ENCODE measurements around the gene MAP7D2.
A peak's percentile ranks its signal among the peaks of the same experiment; 100 is the strongest.

The MAP7D2 gene

DNA sequence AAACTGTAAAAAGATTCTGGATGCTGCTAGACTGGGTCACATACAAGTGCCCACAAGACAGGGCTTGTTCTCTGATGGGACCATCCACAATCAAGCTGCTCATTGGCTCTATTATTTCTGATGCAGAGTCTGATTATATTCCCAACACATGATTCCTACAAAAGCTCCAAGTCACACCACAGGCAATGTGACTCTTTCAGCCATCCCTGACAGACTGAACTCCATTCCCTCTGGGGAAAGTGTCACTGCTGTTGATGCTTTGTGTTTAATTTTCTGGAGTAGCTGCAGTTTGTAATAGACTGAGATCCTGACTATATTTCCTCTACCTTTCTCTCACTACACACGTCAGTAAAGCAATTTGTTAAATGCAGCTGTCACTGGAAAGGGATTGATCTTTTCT is 70.5 kb downstream of the MAP7D2 start:
- no peak for DNase-seq (ENCODE audit: low read depth in 1 of 2, low spot score in 1 of 2)

DNA sequence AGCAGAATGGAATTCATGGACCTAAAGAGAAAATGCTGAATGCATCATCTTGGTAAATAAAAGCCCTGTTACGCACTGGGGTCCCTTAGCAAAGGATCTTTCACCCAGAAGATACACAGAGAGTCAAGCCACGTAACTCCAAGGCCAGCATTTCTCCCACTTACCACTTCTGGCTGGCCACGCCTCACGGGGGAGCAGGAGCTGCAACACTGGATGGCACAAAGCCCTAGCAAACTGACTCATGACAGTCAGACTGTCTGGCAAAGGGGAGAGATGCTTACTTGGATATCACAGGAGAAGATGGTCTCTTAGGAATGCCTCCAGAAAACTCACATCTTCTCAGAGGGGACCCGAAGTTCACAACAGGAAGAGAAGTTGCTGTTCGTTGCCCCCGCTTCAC is 74.5 kb downstream of the MAP7D2 start:
- no peak for DNase-seq (ENCODE audit: low read depth in 1 of 2, low spot score in 1 of 2)

DNA sequence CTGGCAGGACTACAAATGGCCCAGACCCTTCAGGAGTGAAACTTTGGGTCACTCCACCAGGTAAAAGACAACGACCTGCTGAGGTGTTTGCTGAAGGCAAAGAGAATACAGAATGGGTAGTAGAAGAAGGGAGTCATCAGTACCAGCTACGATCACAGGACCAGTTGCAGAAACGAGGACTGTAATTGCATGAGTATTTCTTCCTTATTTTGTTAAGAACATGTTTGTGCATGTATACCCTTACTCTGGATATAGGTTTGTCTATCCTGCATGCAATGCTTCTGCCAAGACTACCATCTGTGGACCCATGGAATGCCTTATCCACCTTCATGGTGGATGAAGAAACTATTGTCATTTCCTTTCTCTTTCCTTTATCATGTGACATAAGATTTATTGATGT is 77.7 kb downstream of the MAP7D2 start:
- no peak for DNase-seq (ENCODE audit: low read depth in 1 of 2, low spot score in 1 of 2)

DNA sequence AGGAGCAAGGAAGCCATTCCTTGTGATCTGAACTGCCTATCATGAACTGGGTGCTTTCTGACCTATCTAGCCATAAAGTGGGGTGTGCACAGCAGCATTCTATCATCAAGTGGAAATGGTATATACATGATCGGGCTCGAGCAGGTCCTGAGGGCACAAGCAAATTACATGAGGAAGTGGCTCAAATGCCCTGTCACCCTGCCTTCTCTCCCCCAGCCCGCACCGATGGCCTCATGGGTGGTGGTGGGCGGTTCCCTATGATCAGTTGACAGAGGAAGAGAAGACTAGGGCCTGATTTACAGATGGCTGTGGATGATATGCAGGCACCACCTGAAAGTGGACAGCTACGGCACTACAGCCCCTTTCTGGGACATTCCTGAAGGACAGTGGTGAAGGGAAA is 79.5 kb downstream of the MAP7D2 start:
- DNase-seq (ENCODE audit: low read depth in 1 of 2, low spot score in 1 of 2) = no peak

DNA sequence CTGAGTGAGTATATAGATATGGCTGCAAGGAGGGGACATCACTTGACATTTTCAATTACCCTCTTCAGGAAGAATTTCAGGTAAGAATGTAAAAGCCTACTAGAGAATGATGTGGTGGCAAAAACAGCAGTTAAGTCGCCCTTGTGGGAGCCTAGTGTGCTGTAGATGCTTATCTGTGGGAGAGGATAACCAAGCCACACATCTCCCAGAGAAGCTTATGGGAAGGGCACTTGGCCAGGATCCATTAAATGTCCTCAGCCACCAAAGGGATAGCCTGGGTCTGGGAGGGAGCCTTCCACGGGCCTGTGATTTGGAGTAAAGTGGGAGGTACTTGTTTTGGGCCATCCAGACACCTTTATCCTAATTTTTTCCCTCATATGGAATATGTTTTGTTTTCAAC is 84.5 kb downstream of the MAP7D2 start:
- no peak for DNase-seq (ENCODE audit: low read depth in 1 of 2, low spot score in 1 of 2)

DNA sequence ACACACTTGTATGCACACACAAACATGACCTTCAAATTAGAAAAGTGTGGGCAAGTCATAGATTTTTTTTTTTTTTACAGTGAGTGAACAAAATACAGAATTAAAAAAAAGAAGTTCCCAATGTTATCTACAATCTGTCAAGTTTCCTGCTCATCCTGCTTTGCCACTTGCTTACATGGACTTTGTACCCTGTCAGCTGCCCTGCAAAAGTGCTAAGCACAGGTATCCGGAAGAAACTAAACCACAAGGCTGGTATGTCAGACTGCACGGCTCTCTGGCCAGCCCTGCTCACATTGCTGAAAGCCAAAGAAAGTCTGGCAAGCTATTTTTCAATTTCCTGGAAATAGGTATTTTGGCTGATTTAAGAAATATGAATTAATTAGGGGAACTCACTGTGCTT is 87.0 kb downstream of the MAP7D2 start:
- no peak for DNase-seq (ENCODE audit: low read depth in 1 of 2, low spot score in 1 of 2)

DNA sequence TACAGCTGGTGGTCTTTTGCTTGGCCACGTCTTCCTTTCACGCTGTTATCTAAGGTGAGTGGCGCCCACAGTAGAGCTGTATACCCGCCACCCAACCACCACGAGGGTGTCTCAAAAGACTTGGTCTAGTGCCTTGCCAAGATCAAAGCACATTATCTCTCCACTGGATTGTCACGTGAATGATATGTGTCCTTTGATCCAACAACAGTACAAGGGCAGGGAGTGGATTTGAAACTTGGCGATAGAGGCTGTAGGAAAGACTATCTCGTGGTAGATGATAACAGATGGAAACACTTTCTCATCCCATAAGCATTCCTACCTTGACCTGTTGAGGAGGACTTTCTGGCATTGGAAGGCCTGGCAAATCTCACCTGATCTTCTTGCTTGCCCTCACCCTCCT is 88.1 kb downstream of the MAP7D2 start:
- DNase-seq (ENCODE audit: low read depth in 1 of 2, low spot score in 1 of 2) = no peak

DNA sequence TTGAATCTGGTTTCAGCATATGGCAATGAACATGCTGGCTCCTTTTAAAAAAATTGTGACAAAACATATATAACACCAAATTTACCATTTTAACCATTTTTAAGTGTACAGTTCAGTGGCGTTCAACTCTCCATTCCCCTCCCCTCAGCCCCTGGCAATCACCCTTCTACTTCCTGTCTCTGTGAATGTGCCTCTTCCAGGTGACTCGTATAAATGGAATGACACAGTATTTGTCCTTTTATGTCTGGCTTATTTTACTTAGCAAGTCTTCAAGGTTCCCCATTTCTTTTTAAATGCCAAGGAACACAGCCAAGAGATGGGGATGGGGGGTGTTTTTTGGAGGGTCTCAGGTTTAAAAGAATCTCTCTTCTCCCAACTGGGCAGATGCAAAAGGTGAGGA is 90.4 kb downstream of the MAP7D2 start:
- no peak for DNase-seq (ENCODE audit: low read depth in 1 of 2, low spot score in 1 of 2)

DNA sequence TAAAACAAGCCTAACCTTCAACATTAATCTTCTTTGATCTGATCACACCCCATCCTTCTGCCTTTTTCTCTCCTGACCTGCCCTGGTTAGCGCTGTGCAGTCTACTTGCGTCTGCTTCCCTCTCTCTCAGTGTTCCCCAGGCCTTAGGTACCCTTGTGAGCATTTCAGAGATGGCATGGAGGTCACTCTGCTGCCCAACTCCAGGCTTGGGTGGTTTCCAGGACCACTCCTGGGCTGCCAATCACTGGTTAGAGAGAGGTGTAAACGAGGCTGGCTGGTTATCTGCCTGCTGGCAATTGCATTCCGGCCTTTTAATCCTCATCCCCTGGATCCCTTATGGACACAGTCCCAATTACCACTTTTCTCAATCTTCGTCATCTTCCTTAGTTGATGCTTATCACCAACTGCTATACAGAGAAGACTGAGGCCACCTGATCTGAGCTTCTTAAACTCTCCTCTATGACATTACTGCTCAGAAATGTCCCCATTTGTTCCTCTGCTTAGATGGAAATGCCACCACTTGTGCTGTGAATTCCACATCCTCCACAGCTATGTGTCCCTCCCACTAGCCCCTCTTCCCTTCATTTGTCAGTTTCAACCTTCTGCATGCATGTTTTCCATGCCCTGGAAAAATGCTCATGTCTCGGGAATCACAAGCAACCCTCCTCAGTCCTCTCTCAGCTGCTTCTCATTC is 96.9 kb downstream of the MAP7D2 start:
- no peak for DNase-seq (ENCODE audit: low read depth in 1 of 2, low spot score in 1 of 2)

DNA sequence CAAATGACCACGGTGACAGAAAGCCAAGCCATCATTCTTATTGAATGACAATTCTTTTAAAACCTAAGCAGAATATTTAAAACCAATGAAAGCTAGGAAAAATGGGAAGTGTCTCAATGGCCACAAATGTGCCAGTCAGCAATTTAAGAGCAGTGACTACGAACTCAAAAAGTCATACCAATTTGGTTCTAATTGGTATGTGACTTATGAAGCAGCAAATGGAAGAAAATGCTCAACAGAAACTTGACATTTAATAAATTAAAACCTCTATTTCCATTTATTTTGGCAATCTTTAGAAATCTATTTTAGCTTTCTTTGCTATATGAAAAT is 100.1 kb downstream of the MAP7D2 start:
- no peak for DNase-seq (ENCODE audit: low read depth in 1 of 2, low spot score in 1 of 2)

DNA sequence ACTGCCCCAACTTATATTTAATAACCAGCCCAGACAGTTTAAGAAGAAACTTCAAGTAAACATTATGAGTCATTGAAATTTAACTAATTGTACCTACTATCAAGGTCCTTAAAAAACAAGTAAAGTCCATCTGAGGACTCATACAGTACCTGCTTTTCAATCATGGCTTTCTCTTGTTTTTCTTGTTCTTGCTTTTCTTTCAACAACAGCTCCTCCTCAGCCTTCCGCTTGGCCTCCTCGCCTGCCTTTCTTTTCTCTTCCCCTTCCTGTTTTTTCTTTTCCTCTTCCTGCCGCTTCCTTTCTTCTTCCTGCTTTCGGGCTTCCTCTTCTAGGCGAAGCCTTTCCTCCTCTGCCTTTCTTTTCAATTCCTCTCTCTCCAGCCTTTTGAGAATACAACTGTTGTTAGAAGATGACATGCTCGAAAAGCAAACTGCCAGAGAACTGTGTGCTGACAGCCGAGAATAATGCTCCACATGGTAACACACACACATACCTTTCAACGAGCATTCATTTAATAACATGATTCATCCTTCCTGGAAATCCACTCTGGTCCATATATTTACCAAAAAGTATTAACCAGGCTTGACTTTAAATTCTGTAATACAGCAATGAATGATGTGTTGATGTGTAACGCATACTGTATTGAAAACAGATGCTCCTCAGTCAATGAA is 100.6 kb downstream of the MAP7D2 start:
- DNase-seq (ENCODE audit: low read depth in 1 of 2, low spot score in 1 of 2) = no peak

DNA sequence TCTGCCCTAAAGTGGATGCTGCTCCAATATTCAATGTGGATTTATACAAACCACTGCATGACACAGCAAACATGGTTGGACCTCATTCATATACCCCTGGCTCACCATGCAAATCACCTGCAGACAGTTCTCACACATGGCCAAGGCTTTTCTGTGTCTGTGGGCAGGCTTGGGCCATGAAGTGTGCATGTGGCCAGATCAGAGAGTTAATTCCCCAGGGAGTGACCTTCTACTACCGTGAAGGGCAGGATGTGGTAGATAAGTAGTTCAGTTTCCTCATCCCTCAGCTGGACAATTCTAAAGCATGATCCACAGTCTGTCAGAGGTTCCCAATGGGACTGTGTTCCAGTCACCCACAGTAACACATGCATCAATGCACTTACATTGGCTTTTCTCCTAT is 101.3 kb downstream of the MAP7D2 start:
- DNase-seq (ENCODE audit: low read depth in 1 of 2, low spot score in 1 of 2) = no peak

DNA sequence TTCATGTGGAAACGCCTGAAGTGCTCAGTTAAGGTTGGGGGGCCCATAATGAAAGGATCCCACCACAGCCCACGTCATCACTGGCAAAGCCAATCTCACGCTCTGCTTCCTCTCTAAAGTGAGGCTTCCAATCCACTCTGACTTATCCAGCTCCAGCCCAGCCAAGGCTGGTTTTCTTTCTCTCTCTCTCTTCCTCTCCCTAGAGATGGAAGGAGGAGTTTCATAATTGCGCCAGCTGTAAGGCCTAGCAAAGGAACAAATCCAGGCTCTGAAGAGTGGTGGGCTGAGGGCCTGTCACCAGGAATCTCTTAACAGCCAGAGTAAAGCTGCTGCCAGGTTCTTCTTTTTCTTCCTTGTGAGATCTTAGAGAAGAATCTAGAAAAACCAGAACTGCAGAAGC is 105.1 kb downstream of the MAP7D2 start:
- no peak for DNase-seq (ENCODE audit: low read depth in 1 of 2, low spot score in 1 of 2)

DNA sequence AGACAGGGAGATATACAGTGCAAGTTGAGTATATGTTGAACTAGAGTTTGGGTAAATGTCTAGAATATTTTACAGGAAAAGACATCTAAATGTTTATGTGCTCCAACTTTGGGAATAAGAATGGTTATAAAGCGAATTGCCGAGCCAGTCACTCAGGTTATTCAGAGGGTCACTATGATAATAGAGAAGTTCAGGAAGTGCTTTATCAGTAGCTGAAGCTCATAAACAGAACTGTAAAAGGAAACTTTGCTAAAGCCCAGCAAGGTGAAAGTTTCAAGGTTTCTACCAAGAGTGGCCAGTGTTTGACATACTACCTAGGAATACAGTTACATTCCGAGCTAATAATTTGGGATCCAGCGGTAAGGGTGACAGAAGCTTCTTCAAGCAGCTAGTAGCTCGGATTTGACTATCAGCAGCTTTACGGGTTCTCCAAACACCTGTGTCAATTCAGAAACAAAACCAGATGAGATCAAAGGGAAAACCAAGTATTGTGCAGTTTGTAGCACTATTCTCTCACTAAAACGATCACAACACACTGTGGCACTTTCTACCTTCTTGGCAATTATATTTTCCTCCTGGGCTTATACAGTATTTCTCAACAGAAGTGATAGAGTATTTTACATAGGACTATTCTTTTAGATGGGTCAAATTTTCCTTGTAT is 108.6 kb downstream of the MAP7D2 start:
- DNase-seq (ENCODE audit: low read depth in 1 of 2, low spot score in 1 of 2) = no peak

DNA sequence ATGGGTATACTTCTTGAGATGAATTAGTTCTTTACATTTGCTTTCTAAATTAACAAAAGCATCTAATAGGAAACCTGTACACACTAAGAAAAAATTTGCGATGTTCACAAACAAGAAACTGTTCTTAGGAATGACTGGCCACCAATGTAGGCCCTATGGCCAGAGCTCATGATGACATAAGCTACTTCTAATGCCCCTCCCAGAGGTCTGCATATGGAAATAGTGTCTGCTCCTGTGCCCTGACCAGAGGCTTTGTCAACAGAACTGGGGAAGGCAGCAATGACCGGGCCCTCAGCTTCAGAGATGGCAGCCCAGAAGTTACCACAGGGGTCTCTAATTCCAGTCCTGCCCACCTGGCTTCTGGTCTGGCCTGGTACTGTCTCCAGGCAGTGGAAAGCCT is 110.8 kb downstream of the MAP7D2 start:
- no peak for DNase-seq (ENCODE audit: low read depth in 1 of 2, low spot score in 1 of 2)

DNA sequence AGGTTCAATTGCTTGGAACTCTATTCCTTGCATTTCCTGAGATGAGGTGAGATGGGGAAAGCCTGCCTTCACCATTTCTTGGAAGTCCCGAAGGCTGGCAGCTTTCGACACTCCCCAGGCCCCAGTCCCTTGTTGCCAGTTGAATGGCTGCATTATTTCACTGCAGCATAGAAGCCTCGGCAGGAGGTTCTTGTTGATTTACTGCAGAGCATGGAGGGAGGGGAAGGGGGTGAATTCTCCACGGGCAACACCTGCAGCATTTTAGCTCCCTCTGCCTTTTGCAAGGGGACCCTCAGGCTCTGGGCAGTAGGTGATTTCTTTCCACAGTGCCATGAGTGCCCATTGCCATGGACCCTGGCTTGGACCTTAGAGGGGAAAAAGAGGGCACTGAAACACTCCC is 115.1 kb downstream of the MAP7D2 start:
- DNase-seq (ENCODE audit: low read depth in 1 of 2, low spot score in 1 of 2) = no peak

DNA sequence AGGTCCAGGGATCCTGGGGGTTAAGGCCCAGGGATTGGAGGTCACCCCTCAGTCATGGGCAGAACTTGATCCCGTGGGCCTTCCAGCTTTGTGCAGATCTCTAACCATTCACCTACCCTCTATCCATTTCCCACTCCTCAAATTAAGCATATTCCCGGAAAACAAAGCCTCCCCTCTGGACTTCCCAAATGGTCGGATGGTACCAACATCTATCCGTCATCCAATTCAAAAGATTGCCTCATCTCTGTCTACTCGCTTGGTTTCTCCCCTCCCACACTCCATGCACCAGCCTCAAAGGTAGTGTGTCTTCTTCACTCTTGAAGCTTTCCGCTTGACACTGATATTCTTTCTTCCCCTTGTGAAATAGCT is 125.4 kb downstream of the MAP7D2 start:
- DNase-seq (ENCODE audit: low read depth in 1 of 2, low spot score in 1 of 2) = no peak

DNA sequence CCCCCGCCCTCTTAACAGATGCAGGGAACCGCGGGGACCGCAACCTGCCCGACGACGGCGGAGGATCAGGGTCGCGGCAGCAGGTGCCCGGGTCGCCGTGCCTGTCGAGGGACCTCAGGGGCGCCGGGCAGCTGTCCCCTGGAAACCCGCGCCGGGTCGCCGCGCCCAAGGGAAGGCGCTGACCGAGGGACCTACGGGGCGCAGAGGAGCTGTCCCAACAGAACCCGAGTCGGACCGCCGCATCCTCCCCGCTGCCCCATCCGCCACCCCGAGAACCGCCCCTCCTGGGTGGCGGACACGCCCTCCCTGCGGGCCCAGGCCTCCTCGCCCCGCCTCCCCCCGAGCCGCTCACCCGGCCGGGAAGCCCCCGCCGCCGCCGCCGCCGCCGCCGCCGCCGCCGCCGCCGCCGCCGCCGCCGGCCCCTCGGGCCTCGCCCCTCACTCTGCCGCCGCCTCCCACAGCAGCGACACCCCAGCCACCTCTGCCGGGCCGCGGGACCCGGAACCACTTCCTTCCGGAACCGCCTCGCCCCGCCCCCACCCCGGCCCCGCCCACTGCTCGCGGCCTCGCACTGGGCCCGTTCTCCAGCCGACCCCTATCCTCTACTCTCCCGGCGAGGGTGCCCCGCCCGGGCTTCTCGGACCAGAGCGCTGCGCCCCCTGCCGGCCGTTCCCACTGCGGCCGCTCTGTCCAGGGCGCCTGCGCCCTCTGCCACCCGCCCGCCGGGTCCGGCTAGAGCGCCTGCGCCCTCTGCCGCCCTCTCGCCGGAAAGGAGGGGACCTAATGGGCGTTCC is 126.0 kb downstream of the MAP7D2 start, which contains the start of gene BCLAF3:
TSS of gene BCLAF3 (minus strand) at position 506 of the 794 bp plus-strand sequence. CDS start 20,797 bp downstream, outside the sequence.
- DNase-seq (ENCODE audit: low read depth in 1 of 2, low spot score in 1 of 2) = peak; percentile 68 to 83

DNA sequence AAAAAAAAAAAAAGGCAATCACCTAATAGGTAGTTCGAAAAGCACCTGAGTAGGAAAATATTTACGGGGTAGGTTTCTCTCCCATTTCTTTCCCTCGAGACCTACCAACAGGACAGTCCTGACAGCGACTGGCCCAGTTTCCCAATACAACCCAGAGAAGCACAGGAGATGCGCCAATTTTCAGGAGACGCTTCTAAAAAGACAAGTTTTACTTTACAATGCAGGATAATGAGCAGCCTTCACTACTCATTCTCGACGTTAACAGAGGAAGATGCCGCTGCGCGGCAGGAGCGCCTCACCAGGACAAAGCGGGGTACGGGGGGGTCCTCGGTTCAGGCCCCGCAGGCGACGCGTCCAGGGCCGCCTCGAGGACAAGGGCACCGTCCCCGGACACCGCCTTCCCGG is 126.6 kb downstream of the MAP7D2 start:
- no peak for DNase-seq (ENCODE audit: low read depth in 1 of 2, low spot score in 1 of 2)

DNA sequence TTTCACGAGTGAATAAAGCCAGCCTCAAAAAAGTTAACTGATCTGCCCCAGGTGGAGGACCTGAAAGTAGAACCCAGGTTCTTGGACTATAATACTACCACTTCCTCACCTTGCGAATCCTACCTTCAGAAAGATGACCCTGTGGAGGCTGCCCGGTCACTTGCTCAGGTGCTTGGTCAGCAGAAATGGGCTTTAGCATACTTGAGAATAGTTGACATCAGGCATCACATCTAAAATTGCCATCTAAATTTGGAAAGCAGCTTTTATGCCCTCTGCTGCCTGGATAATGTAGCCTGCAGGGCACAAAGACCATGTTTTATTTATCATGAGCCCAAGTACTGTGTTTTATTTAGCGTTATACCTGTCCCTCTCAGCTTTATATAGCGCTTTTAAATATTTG is 128.9 kb downstream of the MAP7D2 start:
- DNase-seq (ENCODE audit: low read depth in 1 of 2, low spot score in 1 of 2) = no peak

DNA sequence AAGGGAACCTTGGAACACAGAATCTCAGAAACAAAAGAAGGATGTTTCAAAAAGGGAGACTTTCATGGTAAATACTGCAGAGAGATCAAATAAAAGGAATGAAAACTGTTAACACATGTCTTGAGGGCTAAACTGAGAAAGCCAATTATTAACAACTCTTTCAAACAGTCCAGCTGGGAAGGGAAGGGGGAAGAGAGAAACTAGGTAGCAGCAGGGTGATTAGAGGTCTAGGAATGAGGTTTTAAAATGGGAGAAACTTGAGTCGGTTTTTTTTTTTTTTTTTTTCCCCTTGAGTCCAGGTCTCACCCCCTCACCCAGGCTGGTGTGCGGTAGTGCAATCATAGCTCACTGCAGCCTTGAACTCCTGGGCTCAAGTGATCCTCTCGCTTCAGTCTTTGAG is 130.2 kb downstream of the MAP7D2 start:
- no peak for DNase-seq (ENCODE audit: low read depth in 1 of 2, low spot score in 1 of 2)

DNA sequence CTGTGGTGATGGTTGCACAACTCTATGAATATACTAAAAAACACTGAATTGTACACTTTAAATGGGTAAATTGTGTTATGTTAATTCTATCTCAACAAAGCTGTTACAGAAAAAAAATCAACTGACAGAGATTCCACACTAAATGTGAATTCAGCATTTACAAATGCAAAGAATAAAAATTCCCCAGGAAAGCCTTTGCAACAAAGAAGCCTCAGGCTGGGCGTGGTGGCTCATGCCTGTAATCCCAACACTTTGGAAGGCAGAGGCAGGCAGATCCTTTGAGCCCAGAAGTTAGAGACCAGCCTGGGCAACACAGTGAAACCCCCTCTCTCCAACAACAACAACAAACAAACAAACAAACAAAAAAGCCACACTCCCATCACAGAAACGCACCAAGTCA is 134.8 kb downstream of the MAP7D2 start:
- DNase-seq (ENCODE audit: low read depth in 1 of 2, low spot score in 1 of 2) = no peak

Measured in activated T-helper 1 cell treated with anti-CD3 and anti-CD28 coated beads, Interleukin-2, amount 50 U/mL, for 16 hours (primary cell).